Endometrial microvascular endothelial cells (primary cell): Measurements from ENCODE around the gene AOAH. TPM values are rescaled to one million over a fixed set of nuclear protein-coding genes. Genes with fewer than 3 reads are reported as not detected.

Source experiments
- in situ Hi-C: cut with HindIII; loops from 2 replicates; pipeline ENCODE4 v1.10.0; 2017; ENCODE audit warnings: low sequenced_read_pairs, low pct_unique_long_range_greater_than_20kb; ENCODE audit errors: inconsistent ontology term
- total RNA-seq: library from RNA; depleted of rRNA; stranded (reverse); fragments of >200 nt; gene quantifications from one replicate; pipeline ENCODE4 v1.2.3, GENCODE V29; 2015; ENCODE audit errors: inconsistent ontology term

AOAH gene
- total RNA-seq, 1 donor from 2014 or later: not detected

- in situ Hi-C loops: no loop called here
Observed at GRCh38 chr7:36545291-36545690, 179.0 kb downstream of the AOAH start.

DNA sequence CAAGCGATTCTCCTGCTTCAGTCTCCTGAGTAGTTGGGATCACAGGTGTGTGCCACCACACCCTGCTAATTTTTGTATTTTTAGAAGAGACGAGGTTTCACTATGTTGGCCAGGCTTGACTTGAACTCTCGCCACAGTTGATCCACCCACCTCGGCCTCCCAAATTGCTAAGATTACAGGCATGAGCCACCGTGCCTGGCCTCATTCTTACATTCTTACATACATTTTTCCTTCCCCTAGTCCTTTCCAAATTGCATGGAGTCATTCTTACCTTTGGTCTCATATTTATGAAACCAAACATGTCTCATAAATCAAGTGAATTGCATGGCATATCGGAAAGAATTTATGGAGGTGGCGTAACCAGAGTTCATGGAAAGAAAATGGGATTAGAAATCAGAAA is 186.2 kb downstream of the AOAH start:
- in situ Hi-C loops: no loop called here

GRCh38 chr7:36535866-36536664 is 188.2 kb downstream of the AOAH start:
- in situ Hi-C loops: no loop called here

GRCh38 chr7:36533717-36534116 is 190.6 kb downstream of the AOAH start:
- in situ Hi-C loops: no loop called here

DNA sequence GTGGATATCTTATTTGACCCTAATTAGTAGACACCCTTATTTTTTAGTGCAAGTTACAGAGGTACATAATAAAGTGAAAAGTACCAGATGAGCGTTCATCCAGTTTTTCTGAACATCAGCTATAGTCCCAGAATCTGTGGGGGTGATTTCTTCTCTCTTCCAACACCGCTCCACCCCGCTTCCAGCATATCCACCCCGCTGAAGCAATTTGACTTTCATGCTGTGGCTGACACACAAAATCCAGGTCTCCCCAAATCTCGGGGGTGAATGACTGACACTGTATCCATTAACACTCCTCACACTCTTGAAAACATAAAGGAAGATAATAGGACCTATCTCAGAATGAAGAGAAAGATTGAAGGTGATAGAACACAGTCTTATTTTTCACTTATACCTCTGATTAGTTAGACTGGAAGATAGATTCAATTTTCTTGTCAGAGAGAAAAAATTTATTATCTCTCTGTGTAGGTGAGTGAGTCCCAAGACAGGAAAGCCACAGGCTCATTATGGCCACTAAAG is 191.3 kb downstream of the AOAH start:
- in situ Hi-C loops: no loop called here

- in situ Hi-C loops: no loop called here
Observed at GRCh38 chr7:36531951-36532350, 192.3 kb downstream of the AOAH start.

GRCh38 chr7:36530456-36530855 is 193.8 kb downstream of the AOAH start:
- in situ Hi-C loops: no loop called here

DNA sequence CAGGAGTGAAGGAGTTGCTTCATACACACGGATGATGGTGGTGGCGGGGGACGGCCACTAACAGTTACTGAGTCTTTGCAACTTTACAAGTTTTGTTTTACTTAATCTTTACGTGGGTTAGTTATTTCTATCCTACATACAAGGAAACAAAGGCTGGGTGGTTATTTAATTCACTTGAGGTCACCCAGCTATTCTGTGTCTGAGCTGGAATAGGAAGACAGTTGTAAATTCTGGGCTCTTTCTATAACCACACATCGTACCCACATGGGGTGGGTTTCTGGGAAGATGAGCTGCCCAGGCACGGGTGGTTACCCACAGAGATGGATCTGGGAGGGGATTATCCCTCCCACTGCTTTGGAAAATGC is 196.8 kb downstream of the AOAH start:
- in situ Hi-C loops: no loop called here

DNA sequence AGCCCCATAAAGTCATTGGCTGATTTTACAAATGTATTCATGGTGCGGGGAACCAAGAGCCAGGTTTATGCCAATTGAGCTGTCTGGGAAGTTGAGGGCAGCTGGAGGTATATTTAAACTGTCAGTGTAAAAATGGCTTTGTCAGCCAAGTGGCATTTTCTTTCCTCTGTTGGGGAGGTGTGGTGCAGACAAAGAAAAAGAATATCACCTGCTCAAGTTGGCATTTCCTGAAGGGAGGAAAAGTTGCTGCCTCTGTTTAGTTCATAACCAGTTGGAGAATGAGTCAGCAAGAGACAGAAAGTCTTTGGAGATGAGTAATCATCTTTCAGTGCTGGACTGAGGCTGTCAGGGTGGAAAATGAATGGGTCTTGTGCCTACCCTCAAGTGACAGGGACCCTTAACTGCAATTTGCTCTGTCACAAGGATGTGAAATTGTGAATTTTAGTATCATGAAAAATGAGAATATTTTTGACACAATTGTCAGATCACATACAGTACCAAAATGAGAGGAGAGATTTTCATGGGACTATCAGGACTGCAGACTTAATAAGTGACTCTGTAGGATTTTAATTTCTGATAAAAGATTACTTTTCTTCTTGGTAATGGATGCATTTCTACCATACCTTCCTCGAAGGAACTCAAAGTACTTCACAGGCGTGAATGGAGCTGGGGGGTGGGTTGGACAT is 197.3 kb downstream of the AOAH start:
- in situ Hi-C loops: no loop called here

DNA sequence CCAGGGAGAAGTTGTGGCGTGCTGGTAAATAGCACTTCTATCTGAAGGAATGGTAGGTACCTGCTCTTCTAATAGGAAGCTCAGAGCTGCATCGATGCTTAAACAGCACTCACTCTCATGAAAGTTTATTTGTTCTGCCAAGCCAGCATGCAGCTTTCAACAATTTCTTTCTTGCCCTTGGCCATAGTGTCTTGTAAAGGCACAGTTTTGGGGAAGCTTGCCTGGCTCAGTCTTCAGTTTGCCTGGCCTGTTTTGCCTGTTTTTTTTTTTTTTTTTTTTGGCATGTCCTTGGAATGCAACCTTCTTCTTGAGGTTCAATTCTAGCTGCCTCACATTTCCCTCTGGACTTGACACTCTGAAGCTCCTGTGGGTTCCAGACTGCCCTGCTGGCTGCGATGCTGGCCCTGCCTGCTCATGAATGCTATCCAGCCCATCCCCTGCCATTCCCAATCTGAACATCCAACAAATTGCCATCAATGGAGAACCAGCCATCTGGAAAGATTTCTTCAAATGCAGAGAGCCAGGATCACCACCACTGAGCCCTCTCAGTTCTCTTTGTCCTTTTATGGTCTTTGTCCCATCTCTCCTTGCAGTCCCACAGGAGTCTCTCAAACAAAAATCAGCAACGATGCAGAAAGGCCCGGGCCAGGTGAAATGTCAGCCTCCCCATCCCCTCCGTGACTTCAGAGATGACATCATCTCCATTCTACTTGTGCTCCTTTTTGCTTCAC is 200.8 kb downstream of the AOAH start:
- in situ Hi-C loops: no loop called here

DNA sequence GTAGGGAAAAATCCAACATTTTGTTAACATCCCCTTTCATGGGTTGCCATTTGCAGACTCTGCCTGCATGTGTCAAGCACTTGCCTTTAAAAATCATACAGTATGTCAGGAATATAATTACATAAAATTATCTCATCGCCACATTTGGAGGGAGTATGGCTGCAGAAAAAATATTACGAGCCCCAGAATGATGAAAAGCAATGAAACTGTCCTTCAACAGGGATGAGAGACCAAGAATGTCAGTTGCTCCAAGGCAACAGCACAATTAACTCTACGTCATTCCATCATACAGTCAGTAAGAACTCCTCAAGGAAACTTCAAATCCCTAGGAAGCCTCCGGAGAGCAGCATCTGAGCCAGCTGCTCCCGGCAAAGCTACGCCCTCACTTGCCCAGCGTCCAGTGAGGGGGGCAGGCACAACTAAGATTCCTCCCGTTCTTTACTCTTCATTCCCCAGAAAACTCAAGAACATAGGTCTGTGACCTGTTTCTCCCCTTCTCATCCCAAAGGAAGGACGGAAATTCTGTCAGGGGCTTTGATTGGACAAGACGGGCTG is 201.8 kb downstream of the AOAH start:
- in situ Hi-C loops: no loop called here

DNA sequence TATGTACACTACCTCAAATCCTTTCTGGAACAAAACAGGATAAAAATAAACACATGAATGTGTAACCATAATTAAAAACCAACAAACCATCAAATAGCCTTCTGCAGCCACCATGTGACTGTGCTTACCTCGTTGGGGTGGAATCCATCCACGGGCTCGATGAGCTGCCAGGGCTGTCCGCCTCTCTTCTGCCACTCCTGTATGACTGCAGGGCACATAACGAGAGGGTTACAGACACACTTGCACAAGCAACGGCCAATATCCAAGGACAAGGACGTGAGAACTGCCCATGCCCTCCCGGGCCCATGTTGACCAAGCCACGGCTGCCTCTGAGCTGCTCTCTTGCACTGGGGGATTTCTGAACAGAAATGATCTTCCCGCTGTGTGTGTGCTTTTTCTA is 202.4 kb downstream of the AOAH start:
- in situ Hi-C loops: no loop called here

GRCh38 chr7:36521133-36521532 is 203.2 kb downstream of the AOAH start:
- in situ Hi-C loops: no loop called here

DNA sequence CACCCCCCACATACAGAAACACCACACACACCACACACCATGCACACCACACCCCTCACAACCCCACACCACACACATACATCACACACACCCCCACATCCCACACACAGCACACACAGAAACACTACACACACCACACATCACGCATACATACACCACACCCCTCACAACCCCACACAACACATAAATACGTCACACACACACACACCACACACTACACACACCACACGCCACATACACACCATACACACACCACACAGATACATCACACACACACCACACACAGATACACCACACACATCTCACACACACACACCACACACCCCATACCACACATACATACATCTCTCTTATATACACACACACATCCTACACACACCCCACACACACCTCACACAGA is 208.4 kb downstream of the AOAH start:
- in situ Hi-C loops: no loop called here

DNA sequence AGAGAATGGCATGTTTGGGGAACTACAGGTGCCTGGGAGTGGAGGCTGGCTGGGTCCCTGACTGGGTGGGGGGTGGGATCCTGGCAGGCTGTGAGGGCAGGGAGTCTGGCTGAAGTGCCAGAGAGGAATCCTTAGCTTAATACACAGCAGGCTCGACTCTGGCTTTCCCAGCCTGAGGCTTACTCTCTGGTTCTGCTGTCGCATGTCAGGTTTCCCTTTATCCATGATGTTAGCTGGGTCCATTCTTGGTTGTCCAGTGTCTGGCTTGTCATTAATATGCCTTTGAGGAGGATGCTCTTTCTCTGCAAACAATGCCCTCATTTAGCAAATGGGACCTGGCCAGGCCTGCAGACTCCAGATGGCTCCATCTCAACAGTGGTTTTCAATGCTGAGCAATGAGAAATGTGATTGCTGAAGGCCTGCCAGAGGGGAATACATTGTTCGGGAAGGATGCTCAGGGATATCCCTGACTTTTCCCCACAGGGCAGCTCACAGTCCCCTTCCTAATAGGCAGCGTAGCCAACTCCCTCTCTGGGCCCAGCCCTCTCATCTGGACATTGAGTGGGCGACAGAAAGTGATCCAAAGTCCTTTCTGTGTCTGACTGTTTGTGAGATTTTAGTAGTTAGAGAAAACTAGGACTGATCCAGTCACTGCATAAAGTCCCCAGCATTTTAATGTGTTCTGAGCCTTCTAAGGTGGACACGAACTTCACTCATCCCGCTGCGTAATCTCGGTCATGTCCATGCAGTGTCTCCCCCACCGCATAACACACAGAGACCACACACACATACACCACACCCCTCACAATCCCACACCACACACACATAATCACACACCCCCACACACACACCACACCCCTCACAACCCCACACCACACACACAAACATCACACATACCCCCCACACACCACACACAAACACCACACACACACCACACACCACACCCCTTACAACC is 209.7 kb downstream of the AOAH start:
- in situ Hi-C loops: no loop called here

DNA sequence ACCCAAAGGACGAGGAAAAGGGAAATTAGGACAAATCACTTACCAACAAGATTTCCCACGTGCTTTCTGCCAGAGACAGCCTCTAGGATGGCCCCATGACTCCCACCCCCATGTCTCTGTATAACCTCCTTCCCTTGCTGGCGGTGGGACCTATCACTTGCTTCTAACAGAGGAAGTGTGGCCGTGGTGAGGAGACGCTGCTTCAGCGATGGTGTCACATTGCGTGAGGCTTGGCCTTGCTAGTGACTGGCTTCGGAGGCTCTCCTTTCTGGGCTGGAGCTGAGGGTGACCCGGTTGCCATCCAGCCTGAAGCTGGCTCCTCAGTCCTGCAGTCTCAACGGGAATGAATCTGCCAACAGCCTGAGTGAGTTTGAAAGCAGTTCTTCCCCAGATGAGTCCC is 210.9 kb downstream of the AOAH start:
- in situ Hi-C loops: no loop called here

- in situ Hi-C loops: no loop called here
Observed at GRCh38 chr7:36512616-36513015, 211.7 kb downstream of the AOAH start.

DNA sequence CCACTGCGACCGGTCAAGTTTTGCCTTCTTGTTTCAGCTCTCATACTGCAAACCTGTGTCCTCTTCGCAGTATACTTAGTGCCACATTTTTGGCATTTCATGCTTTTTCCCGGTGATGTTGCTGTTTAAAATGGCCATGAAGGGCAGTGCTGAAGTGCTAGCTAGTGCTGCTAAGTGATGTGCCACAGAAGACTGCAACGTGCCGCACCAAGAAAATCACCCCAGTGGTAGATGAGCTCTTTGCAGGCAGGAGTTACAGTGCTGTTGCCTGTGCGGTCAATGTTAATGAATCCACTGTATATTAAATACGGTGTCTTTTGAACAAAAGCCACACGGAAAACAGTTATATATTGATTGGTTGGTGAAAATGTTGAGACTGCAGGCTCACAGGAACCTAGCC is 214.3 kb downstream of the AOAH start:
- in situ Hi-C loops: no loop called here
